Nephron progenitor cell (in vitro differentiated cells): ENCODE measurements around the gene BEND7.

Experiments
- DNase-seq: peaks from one replicate; pipeline ENCODE4 v3.0.0; 2021
- H3K27ac Mint-ChIP-seq: 2 replicates; pipeline ENCODE4 v1.8.0; 2021; ENCODE audit warnings: mild to moderate bottlenecking, moderate library complexity, mixed read lengths
- H3K27me3 Mint-ChIP-seq: 2 replicates; pipeline ENCODE4 v1.8.0; 2021; ENCODE audit warnings: mild to moderate bottlenecking, low read depth, mixed read lengths; ENCODE audit not compliant: poor library complexity
- H3K36me3 Mint-ChIP-seq: 2 replicates; pipeline ENCODE4 v1.8.0; 2021; ENCODE audit warnings: low read depth, mixed read lengths
- H3K4me1 Mint-ChIP-seq: 2 replicates; pipeline ENCODE4 v1.8.0; 2021; ENCODE audit warnings: mixed read lengths
- H3K4me3 Mint-ChIP-seq: 2 replicates; pipeline ENCODE4 v1.8.0; 2021; ENCODE audit warnings: mild to moderate bottlenecking, moderate library complexity, mixed read lengths
- H3K9me3 Mint-ChIP-seq: 2 replicates; pipeline ENCODE4 v1.8.0; 2021; ENCODE audit warnings: mild to moderate bottlenecking, moderate library complexity, mixed read lengths
- CTCF ChIP-seq: fragments of 200-600 bp; sonication (generic); IDR thresholded peaks from 2 replicates; pipeline ENCODE4 v1.5.0; 2021; ENCODE audit warnings: antibody characterized with exemption

Gene BEND7

GRCh38 chr10:13472359-13472758 is 56.5 kb downstream of the BEND7 start:
- no peak for DNase-seq
- Mint-ChIP-seq H3K4me1 (peaks cover 8% of the 10 kb centered on the region), H3K4me3 (no peak overlapping the region), H3K27me3 (no peaks in the 10 kb centered on the region), H3K36me3 (no peaks in the 10 kb centered on the region), H3K9me3 (no peaks in the 10 kb centered on the region), H3K27ac (no peak overlapping the region)
- no peak for TF ChIP-seq CTCF

- DNase-seq: no peak
- peaks cover 8% of the 10 kb centered on the region for H3K4me1 Mint-ChIP-seq
- H3K36me3 Mint-ChIP-seq: no peaks in the 10 kb centered on the region
- no peak overlapping the region for H3K4me3 Mint-ChIP-seq
- no peak overlapping the region for H3K27ac Mint-ChIP-seq
- no peaks in the 10 kb centered on the region for H3K9me3 Mint-ChIP-seq
- no peaks in the 10 kb centered on the region for H3K27me3 Mint-ChIP-seq
- no peak for TF ChIP-seq CTCF
Observed at GRCh38 chr10:13470270-13470669, 58.5 kb downstream of the BEND7 start.

- no peak for DNase-seq
- Mint-ChIP-seq H3K4me3 (no peak overlapping the region), H3K9me3 (peaks cover 19% of the 10 kb centered on the region), H3K4me1 (peaks cover 13% of the 10 kb centered on the region), H3K27ac (peak overlapping the region; percentile 4), H3K36me3 (peaks cover 34% of the 10 kb centered on the region), H3K27me3 (peaks cover 14% of the 10 kb centered on the region)
- TF ChIP-seq CTCF: no peak
Observed at GRCh38 chr10:13462551-13462950, 66.3 kb downstream of the BEND7 start.

GRCh38 chr10:13458687-13459012 is 70.2 kb downstream of the BEND7 start:
- TF ChIP-seq CTCF: no peak
- Mint-ChIP-seq H3K27ac (no peak overlapping the region), H3K4me3 (no peak overlapping the region), H3K4me1 (peaks cover 11% of the 10 kb centered on the region), H3K9me3 (peaks cover 19% of the 10 kb centered on the region), H3K36me3 (peaks cover 31% of the 10 kb centered on the region), H3K27me3 (peaks cover 21% of the 10 kb centered on the region)
- DNase-seq: no peak

GRCh38 chr10:13457958-13458686 is 70.7 kb downstream of the BEND7 start:
- DNase-seq: no peak
- peaks cover 26% of the 10 kb centered on the region for H3K36me3 Mint-ChIP-seq
- H3K4me3 Mint-ChIP-seq: no peak overlapping the region
- peaks cover 21% of the 10 kb centered on the region for H3K27me3 Mint-ChIP-seq
- no peak overlapping the region for H3K27ac Mint-ChIP-seq
- TF ChIP-seq CTCF: no peak
- peaks cover 11% of the 10 kb centered on the region for H3K4me1 Mint-ChIP-seq
- H3K9me3 Mint-ChIP-seq: peaks cover 19% of the 10 kb centered on the region

- Mint-ChIP-seq H3K9me3 (no peaks in the 10 kb centered on the region), H3K36me3 (no peaks in the 10 kb centered on the region), H3K27ac (no peak overlapping the region), H3K27me3 (peaks cover 8% of the 10 kb centered on the region), H3K4me1 (peaks cover 8% of the 10 kb centered on the region), H3K4me3 (no peak overlapping the region)
- no peak for TF ChIP-seq CTCF
- no peak for DNase-seq
Observed at GRCh38 chr10:13453896-13454295, 74.9 kb downstream of the BEND7 start.
